CD4-positive, alpha-beta memory T cell (primary cell): ENCODE results near the gene AGBL4. TPM values are rescaled to one million over a fixed set of nuclear protein-coding genes. Genes with fewer than 3 reads are reported as not detected.

ENCODE experiments used
- CTCF ChIA-PET: fragments of 350-600 bp; sonication (Branson Sonifier 250); formaldehyde crosslinking; loops from one replicate; lab custom pipeline; 2021; ENCODE audit warnings: inconsistent platforms; ENCODE audit not compliant: partially characterized antibody; lab: Charles Lee
- POLR2A ChIA-PET: fragments of 350-600 bp; sonication (Branson Sonifier 250); formaldehyde crosslinking; loops from one replicate; lab custom pipeline; 2021; ENCODE audit not compliant: partially characterized antibody; lab: Charles Lee
- DNase-seq, 5 donors: peaks; one replicate each; pipeline versions ENCODE4 v3.0.0 to v3.0.0-alpha.2; 2020 to 2022; ENCODE audit warnings: mixed read lengths in 1 of 5
- H3K27ac ChIP-seq: one replicate; pipeline ENCODE4 v1.7.0; 2013; ENCODE audit warnings: low read depth, low read length
- H3K27me3 ChIP-seq: 2 replicates; pipeline ENCODE4 v1.7.0; 2013; ENCODE audit warnings: mild to moderate bottlenecking, low read length, moderate library complexity; ENCODE audit not compliant: insufficient read depth
- H3K36me3 ChIP-seq: 2 replicates; pipeline ENCODE4 v1.7.0; 2013; ENCODE audit warnings: mild to moderate bottlenecking, low read length, moderate library complexity; ENCODE audit not compliant: insufficient read depth
- H3K4me1 ChIP-seq: 2 replicates; pipeline ENCODE4 v1.7.0; 2013; ENCODE audit warnings: mild to moderate bottlenecking, low read length, moderate library complexity; ENCODE audit not compliant: insufficient read depth
- H3K4me3 ChIP-seq, 2 donors: one replicate each; pipeline ENCODE4 v1.7.0; 2013; ENCODE audit warnings: low read length in 2 of 2, mild to moderate bottlenecking in 1 of 2
- H3K9me3 ChIP-seq, 2 donors: one replicate each; pipeline ENCODE4 v1.7.0; 2013; ENCODE audit warnings: low read length in 2 of 2, control low read depth in 1 of 2; ENCODE audit not compliant: control insufficient read depth in 1 of 2
- H3K27ac Mint-ChIP-seq, 7 donors: one replicate each; pipeline ENCODE4 v1.8.0; 2020 to 2021; ENCODE audit warnings: mixed read lengths in 7 of 7, mild to moderate bottlenecking in 6 of 7, inconsistent platforms in 3 of 7, moderate library complexity in 3 of 7
- H3K27me3 Mint-ChIP-seq, 2 donors: one replicate each; pipeline ENCODE4 v1.8.0; 2020 to 2021; ENCODE audit warnings: mixed read lengths in 2 of 2
- H3K36me3 Mint-ChIP-seq, 2 donors: one replicate each; pipeline ENCODE4 v1.8.0; 2020 to 2021; ENCODE audit warnings: mixed read lengths in 2 of 2, inconsistent platforms in 1 of 2, mild to moderate bottlenecking in 1 of 2
- H3K4me1 Mint-ChIP-seq, 4 donors: one replicate each; pipeline ENCODE4 v1.8.0; 2020 to 2021; ENCODE audit warnings: mixed read lengths in 4 of 4, mild to moderate bottlenecking in 1 of 4
- H3K4me3 Mint-ChIP-seq, 8 donors: one replicate each; pipeline ENCODE4 v1.8.0; 2020 to 2021; ENCODE audit warnings: mixed read lengths in 8 of 8, mild to moderate bottlenecking in 7 of 8, moderate library complexity in 6 of 8, inconsistent platforms in 3 of 8
- H3K9me3 Mint-ChIP-seq, 8 donors: one replicate each; pipeline ENCODE4 v1.8.0; 2020 to 2021; ENCODE audit warnings: mixed read lengths in 8 of 8, mild to moderate bottlenecking in 5 of 8, inconsistent platforms in 3 of 8, moderate library complexity in 1 of 8
- intact Hi-C: fragments of 100-400 bp; cut with micrococcal nuclease; formaldehyde crosslinking; loops from one replicate; pipeline ENCODE4 v1.15.1; 2023
- polyA plus RNA-seq, 2 donors: library from polyadenylated mRNA; unstranded; fragments of 300-500 nt; fragmentation: Illumina TruSeq; gene quantifications; one replicate each; pipeline ENCODE4 v1.2.3, GENCODE V29; 2021
- total RNA-seq, 2 experiments: library from RNA; stranded (reverse); gene quantifications; one replicate each; pipeline ENCODE4 v1.2.3, GENCODE V29; 2021

AGBL4 gene
- total and polyA plus RNA-seq, 4 experiments from 2014 or later = not detected

GRCh38 chr1:48749068-48749467, 1274.7 kb downstream of the AGBL4 start:
- no peak overlapping the region for H3K27ac Mint-ChIP-seq
- H3K27me3 ChIP-seq = no peaks in the 10 kb centered on the region
- no peaks in the 10 kb centered on the region for H3K4me1 ChIP-seq
- no peaks in the 10 kb centered on the region for H3K9me3 ChIP-seq
- H3K4me3 ChIP-seq = no peak overlapping the region
- no peaks in the 10 kb centered on the region for H3K36me3 ChIP-seq
- POLR2A ChIA-PET = no interaction called here
- intact Hi-C loops = no loop called here
- no peak overlapping the region for H3K27ac ChIP-seq
- CTCF ChIA-PET = no interaction called here
- no peak overlapping the region for H3K4me3 Mint-ChIP-seq
- no peak for DNase-seq
- peaks cover 0 to 3% (median 0%) of the 10 kb centered on the region in 8 donors for H3K9me3 Mint-ChIP-seq
- H3K27me3 Mint-ChIP-seq = no peaks in the 10 kb centered on the region
- H3K4me1 Mint-ChIP-seq = no peaks in the 10 kb centered on the region
- no peaks in the 10 kb centered on the region for H3K36me3 Mint-ChIP-seq

DNA sequence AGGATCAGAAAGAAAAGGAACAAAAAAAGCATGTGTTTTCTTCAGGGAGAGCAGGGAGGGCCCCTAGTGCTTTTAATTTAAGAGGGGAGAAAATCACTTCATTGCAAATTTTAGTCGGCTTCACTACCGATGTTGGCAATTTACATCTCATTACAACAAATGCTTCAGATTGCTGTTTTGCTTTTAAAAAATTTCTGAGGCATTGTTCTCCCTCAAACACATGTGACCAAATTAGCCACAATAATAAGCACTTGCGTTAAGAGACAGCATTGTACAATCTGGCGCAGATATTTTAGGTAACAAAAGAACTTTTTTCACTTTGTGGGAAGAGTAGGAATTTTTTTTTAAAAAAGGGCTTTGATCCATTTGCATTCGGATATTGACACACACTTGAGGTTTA, 1276.8 kb downstream of the AGBL4 start:
- Histone ChIP-seq H3K4me3 (no peak overlapping the region), H3K27ac (no peak overlapping the region), H3K4me1 (no peaks in the 10 kb centered on the region), H3K27me3 (no peaks in the 10 kb centered on the region), H3K36me3 (no peaks in the 10 kb centered on the region), H3K9me3 (no peaks in the 10 kb centered on the region)
- intact Hi-C loops = no loop called here
- H3K4me3 Mint-ChIP-seq = no peak overlapping the region
- ChIA-PET POLR2A (no interaction called here), CTCF (no interaction called here)
- no peaks in the 10 kb centered on the region for H3K36me3 Mint-ChIP-seq
- no peak overlapping the region for H3K27ac Mint-ChIP-seq
- DNase-seq = no peak
- no peaks in the 10 kb centered on the region for H3K4me1 Mint-ChIP-seq
- H3K9me3 Mint-ChIP-seq = peaks cover 0 to 3% (median 0%) of the 10 kb centered on the region in 8 donors
- H3K27me3 Mint-ChIP-seq = no peaks in the 10 kb centered on the region

- CTCF ChIA-PET = no interaction called here
Observed at GRCh38 chr1:48744032-48744431, 1279.7 kb downstream of the AGBL4 start.

GRCh38 chr1:48743480-48743879, 1280.3 kb downstream of the AGBL4 start:
- Mint-ChIP-seq H3K36me3 (no peaks in the 10 kb centered on the region), H3K27ac (no peak overlapping the region), H3K4me3 (no peak overlapping the region), H3K27me3 (peaks cover 0 to 4% of the 10 kb centered on the region in 2 donors), H3K9me3 (peaks cover 0 to 3% (median 0%) of the 10 kb centered on the region in 8 donors), H3K4me1 (no peaks in the 10 kb centered on the region)
- Histone ChIP-seq H3K36me3 (no peaks in the 10 kb centered on the region), H3K4me3 (no peak overlapping the region), H3K27me3 (no peaks in the 10 kb centered on the region), H3K4me1 (no peaks in the 10 kb centered on the region), H3K9me3 (no peaks in the 10 kb centered on the region), H3K27ac (no peak overlapping the region)
- ChIA-PET POLR2A (no interaction called here), CTCF (interaction anchor here (1.4 kb wide), 1 partner anchor 20 kb away, joined by 3 read pairs; no protein-coding TSS in a partner anchor)
- intact Hi-C loops = no loop called here
- DNase-seq = no peak

More at GRCh38 chr1:48744032-48744431, 1279.7 kb downstream of the AGBL4 start:
- H3K27ac ChIP-seq = no peak overlapping the region
- Mint-ChIP-seq H3K36me3 (no peaks in the 10 kb centered on the region), H3K4me1 (no peaks in the 10 kb centered on the region), H3K9me3 (peaks cover 0 to 3% (median 0%) of the 10 kb centered on the region in 8 donors), H3K27ac (no peak overlapping the region), H3K4me3 (no peak overlapping the region), H3K27me3 (peaks cover 0 to 4% of the 10 kb centered on the region in 2 donors)
- no peaks in the 10 kb centered on the region for H3K27me3 ChIP-seq
- intact Hi-C loops = no loop called here
- POLR2A ChIA-PET = no interaction called here
- no peak overlapping the region for H3K4me3 ChIP-seq
- no peak for DNase-seq
- H3K36me3 ChIP-seq = no peaks in the 10 kb centered on the region
- H3K9me3 ChIP-seq = no peaks in the 10 kb centered on the region
- no peaks in the 10 kb centered on the region for H3K4me1 ChIP-seq

GRCh38 chr1:48741380-48741779, 1282.4 kb downstream of the AGBL4 start:
- no peak for DNase-seq
- no peaks in the 10 kb centered on the region for H3K36me3 Mint-ChIP-seq
- H3K36me3 ChIP-seq = no peaks in the 10 kb centered on the region
- CTCF ChIA-PET = no interaction called here
- H3K4me1 ChIP-seq = no peaks in the 10 kb centered on the region
- no peaks in the 10 kb centered on the region for H3K4me1 Mint-ChIP-seq
- H3K4me3 Mint-ChIP-seq = no peak overlapping the region
- no peaks in the 10 kb centered on the region for H3K27me3 ChIP-seq
- H3K4me3 ChIP-seq = no peak overlapping the region
- H3K9me3 ChIP-seq = no peaks in the 10 kb centered on the region
- peaks cover 0 to 3% (median 0%) of the 10 kb centered on the region in 8 donors for H3K9me3 Mint-ChIP-seq
- POLR2A ChIA-PET = no interaction called here
- intact Hi-C loops = no loop called here
- H3K27ac Mint-ChIP-seq = no peak overlapping the region
- no peak overlapping the region for H3K27ac ChIP-seq
- peaks cover 0 to 4% of the 10 kb centered on the region in 2 donors for H3K27me3 Mint-ChIP-seq

DNA sequence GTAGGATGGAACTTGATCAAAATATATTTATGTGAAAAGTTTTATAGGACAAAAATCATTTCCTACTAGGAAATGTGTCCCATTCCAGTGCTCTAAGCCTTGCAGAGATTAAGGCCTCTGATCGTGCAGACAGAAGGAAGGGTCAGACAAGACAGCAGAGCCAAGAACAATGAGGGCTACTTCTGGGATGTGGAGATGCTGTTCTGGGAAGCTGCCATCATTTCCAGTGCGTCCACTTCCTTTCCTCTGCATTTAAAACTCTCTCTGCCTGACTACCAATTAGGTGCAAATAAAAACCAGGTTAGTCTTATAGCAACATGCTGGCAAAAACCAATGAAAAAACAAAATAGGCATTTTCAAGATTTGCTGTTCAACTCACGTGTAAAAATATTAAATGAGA, 1283.1 kb downstream of the AGBL4 start:
- Mint-ChIP-seq H3K4me1 (no peaks in the 10 kb centered on the region), H3K27ac (no peak overlapping the region), H3K9me3 (peaks cover 0 to 3% (median 0%) of the 10 kb centered on the region in 8 donors), H3K36me3 (no peaks in the 10 kb centered on the region), H3K27me3 (peaks cover 0 to 4% of the 10 kb centered on the region in 2 donors), H3K4me3 (no peak overlapping the region)
- H3K27ac ChIP-seq = no peak overlapping the region
- no peak overlapping the region for H3K4me3 ChIP-seq
- intact Hi-C loops = no loop called here
- ChIA-PET CTCF (no interaction called here), POLR2A (no interaction called here)
- no peak for DNase-seq
- H3K27me3 ChIP-seq = no peaks in the 10 kb centered on the region
- no peaks in the 10 kb centered on the region for H3K36me3 ChIP-seq
- H3K4me1 ChIP-seq = no peaks in the 10 kb centered on the region
- H3K9me3 ChIP-seq = no peaks in the 10 kb centered on the region

- ChIA-PET CTCF (interaction anchor here (1.3 kb wide), 1 partner anchor 41 kb away, joined by 3 read pairs; no protein-coding TSS in a partner anchor), POLR2A (no interaction called here)
- no peaks in the 10 kb centered on the region for H3K27me3 ChIP-seq
- Mint-ChIP-seq H3K27me3 (peaks cover 0 to 4% of the 10 kb centered on the region in 2 donors), H3K4me1 (no peaks in the 10 kb centered on the region), H3K27ac (no peak overlapping the region), H3K9me3 (no peaks in the 10 kb centered on the region), H3K36me3 (no peaks in the 10 kb centered on the region), H3K4me3 (no peak overlapping the region)
- intact Hi-C loops = no loop called here
- H3K9me3 ChIP-seq = no peaks in the 10 kb centered on the region
- H3K4me3 ChIP-seq = no peak overlapping the region
- no peaks in the 10 kb centered on the region for H3K36me3 ChIP-seq
- H3K27ac ChIP-seq = no peak overlapping the region
- H3K4me1 ChIP-seq = no peaks in the 10 kb centered on the region
- DNase-seq = no peak
Observed at GRCh38 chr1:48739091-48739490, 1284.7 kb downstream of the AGBL4 start.
